GM19397 (cell line): ENCODE results near the gene NAT14.
"Not testable (repeated sequence)": the region's sequence is repeated elsewhere in the genome, so short reads cannot be mapped to it uniquely, and the experiment has no call there.

Source experiments
- ATAC-seq: cut with Tn5 transposase; IDR thresholded peaks from one replicate; pipeline ENCODE4 v1.9.1; 2021; ENCODE audit warnings: mild to moderate bottlenecking, moderate library complexity; ENCODE audit not compliant: unreplicated experiment

NAT14 gene

GRCh38 chr19:55485439-55486011 is 537 bp downstream of the NAT14 start:
- ATAC-seq: no peak

- no peak for ATAC-seq
Measured at GRCh38 chr19:55486043-55486970, 1.3 kb downstream of the NAT14 start.

GRCh38 chr19:55486971-55487923 is 2.3 kb downstream of the NAT14 start:
- no peak for ATAC-seq

- ATAC-seq: no peak
Measured at GRCh38 chr19:55487924-55488687, 3.1 kb downstream of the NAT14 start, which contains the start of gene SSC5D. TSS of gene SSC5D (plus strand) at chr19:55488436. CDS start at chr19:55488590, 154 bp downstream.

GRCh38 chr19:55488986-55489710 is 4.2 kb downstream of the NAT14 start:
- ATAC-seq: no peak

- ATAC-seq: no peak
Measured at GRCh38 chr19:55489711-55490477, 4.9 kb downstream of the NAT14 start.

GRCh38 chr19:55490478-55491432 is 5.8 kb downstream of the NAT14 start:
- no peak for ATAC-seq

GRCh38 chr19:55491546-55492360 is 6.8 kb downstream of the NAT14 start:
- ATAC-seq: no peak

GRCh38 chr19:55492362-55492944 is 7.5 kb downstream of the NAT14 start:
- ATAC-seq: no peak

GRCh38 chr19:55493052-55493644 is 8.2 kb downstream of the NAT14 start:
- no peak for ATAC-seq

- ATAC-seq: no peak
Measured at GRCh38 chr19:55493645-55494171, 8.7 kb downstream of the NAT14 start.

- ATAC-seq: no peak
Measured at GRCh38 chr19:55494172-55494761, 9.3 kb downstream of the NAT14 start.

- no peak for ATAC-seq
Measured at GRCh38 chr19:55495646-55496349, 10.8 kb downstream of the NAT14 start.

- not testable (repeated sequence) for ATAC-seq
Measured at GRCh38 chr19:55496820-55497219, 11.8 kb downstream of the NAT14 start.

GRCh38 chr19:55497763-55498162 is 12.8 kb downstream of the NAT14 start:
- ATAC-seq: no peak
